NCI-H187 treated with DMSO at 0.1 percent for 48 hours (cell line): ENCODE measurements around the gene EGFLAM.

Experiments
- DNase-seq: peaks from one replicate; lab custom pipeline; 2025; lab: John Stamatoyannopoulos, UW

The EGFLAM gene

DNA sequence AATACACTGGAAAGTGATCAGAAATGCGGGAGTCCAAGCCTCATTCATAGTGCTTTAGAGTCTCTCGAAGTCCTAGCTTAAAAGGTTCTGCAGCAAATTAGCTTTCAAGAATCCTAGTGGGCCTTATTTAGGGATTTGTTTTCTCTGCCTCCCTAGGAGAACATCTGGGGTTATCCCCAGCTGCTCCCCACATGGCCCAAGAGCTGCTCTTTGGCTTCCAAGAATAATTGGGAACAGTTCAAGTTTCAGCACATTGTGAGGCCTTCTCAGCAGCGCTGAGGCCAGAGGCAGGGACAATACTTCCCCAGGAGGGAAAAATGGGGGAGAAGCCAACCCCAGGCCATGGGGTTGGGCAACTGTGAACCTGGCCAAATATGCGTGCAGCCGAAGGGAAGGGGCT, 189.4 kb downstream of the EGFLAM start:
- DNase-seq: no peak

DNA sequence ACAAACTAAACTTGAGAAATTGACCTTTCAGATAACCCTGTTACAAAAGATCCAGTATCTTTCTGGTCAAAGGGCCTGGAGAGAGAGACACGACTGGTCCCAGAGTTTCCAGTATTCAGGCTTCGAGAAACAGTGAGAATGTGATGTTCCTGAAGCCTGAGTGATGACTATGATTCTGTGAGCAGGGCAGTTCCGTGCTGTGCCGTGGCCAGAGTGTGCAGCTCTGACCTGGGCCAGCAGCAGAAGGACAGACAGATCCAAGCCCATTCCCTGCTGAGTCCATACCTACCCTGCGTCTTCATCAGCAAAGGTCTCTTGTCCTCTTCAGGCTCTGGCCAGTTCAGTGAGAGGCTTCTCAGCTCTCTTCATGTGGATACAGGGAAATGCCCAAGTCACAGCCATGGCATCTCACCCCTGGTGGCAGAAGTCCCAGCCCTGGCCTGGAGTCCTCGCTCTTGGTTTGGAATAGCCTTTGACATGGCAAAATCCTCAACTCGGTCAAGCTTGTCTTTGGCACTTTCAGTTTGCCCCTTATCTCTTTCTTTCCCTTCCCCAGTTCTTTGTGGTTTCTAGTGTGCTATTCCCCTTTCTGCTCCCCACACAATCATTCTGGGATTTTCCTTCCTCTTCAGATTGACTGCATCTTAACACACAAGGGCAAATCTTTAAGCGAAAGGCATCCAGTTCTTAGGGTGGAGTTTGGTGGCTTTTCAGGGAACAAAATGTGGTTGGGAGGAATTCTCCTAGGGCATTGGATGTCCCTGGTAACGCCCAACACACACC, 190.4 kb downstream of the EGFLAM start:
- no peak for DNase-seq

DNA sequence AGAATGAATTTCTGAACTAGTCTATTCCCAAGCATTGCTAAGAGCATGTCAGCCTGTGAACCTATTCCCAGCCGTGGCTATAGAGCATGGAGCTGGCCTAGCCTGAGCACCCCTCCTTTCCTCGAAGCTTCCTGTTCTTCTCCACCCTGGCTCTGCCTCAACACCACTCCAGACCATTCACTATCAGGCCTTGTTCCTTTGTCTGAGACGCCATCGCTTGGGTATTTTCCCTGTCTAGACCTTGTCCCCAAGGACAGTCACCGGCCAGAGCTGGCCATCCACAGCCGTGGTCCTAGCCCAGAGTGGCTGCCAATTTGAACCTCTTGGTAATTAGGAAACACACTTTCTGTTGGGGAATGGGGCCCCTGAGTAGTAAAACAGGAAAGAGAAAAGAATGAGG, 192.3 kb downstream of the EGFLAM start:
- DNase-seq: no peak

DNA sequence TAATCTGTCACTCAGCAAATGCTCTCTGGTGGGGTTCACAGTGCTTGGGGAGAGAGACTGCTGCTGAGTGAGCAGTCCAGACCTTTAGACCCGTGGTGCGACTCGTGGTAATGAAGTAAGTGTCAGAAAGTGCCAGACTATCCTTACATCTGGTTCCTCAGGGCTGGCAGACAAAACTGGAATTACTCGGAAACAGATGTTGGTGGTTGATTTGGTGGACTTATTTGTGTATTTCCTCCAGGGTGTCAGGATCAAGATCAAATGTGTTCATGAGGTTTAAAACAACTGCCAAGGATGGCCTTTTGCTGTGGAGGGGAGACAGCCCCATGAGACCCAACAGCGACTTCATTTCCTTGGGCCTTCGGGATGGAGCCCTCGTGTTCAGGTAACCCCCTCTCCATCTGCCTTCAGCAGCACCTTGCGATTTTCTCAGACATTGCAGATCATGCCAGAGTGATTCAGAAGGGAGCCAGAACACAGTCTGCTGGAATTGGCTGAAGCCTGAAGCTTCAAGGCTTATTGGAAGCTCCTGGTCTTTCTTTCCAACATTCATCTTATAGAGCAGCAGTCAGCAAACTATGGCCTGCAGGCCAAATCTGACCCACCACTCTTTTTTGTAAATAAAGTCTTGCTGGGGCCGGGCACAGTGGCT, 192.8 kb downstream of the EGFLAM start:
- DNase-seq: no peak

DNA sequence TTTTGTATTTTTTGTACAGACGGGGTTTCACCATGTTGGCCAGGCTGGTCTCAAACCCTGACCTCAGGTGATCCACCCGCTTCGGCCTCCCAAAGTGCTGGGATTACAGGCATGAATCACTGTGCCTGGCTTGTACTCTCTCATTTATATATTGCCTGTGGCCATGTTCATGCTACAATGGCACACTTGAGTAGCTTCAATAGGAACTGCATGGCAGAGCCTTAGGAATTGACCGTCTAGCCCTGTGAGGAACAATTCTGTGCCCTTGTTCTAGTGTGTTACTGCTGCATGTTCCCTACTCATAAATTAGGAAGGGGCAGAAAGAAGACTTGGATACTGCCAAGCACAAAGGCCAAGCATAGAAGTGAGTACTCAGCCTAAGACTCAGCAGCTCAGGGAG, 193.8 kb downstream of the EGFLAM start:
- no peak for DNase-seq

DNA sequence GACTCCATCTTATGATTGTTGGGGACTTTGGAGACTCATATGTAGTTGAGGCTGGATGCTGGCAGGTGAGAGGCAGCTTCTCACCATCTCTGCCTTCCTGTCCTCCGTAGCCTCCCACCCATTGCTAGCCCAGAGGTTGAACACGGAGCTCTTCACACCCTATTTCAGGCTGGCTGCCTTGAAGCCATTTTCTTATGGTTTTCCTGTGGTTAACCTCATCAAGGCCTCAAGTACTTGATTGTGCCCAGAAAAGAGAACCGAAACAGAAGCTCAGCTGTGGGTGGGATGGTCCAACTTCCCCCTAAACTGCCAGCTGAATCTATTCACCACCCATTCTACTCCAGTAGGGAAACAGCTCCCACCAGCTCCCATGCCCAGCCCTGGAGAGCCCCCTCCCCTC, 195.1 kb downstream of the EGFLAM start:
- no peak for DNase-seq

DNA sequence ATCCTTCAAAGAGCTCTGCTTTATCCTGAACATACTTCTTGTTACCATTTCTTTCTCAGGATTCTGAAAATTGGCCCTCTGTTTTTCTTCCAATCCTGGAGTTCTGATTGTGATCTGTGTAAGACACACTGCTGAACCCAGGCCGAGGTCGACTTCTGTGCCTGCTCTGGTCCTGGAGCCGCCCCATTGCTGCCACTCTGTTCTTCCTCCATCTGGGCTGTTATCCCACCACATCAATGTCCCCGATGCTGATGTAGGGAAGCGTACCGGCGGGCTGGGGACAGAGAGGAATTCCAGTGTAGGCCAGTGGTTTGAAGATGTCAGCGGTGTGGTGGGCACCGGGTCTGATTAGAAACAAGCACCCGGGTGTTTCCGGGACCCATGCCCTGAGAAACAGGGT, 195.6 kb downstream of the EGFLAM start:
- no peak for DNase-seq

DNA sequence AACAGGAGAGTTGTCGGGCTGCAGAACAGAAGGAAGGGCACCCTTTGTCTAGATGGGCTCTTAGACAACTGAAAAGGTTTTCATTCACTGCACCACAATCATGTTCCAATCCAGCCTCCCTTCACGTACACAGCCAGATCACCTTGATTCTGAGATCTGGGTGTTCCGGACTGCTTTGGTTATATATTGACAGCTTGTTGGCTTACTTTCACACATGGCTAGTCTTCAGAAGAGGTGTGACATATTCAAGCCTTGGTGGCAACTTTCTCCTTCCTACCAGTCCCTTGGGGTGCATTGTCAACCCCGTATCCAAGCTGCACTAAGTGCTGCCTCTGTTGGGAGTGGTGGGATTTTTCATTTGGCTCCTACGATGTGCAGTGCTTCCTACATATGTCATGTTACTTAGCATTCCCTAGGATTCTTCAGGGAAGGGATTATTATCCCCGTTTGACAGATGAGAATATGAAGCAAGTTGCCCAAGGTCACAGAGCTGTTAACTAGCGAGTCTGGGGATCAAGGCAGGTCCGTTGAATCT, 197.5 kb downstream of the EGFLAM start:
- DNase-seq: no peak

DNA sequence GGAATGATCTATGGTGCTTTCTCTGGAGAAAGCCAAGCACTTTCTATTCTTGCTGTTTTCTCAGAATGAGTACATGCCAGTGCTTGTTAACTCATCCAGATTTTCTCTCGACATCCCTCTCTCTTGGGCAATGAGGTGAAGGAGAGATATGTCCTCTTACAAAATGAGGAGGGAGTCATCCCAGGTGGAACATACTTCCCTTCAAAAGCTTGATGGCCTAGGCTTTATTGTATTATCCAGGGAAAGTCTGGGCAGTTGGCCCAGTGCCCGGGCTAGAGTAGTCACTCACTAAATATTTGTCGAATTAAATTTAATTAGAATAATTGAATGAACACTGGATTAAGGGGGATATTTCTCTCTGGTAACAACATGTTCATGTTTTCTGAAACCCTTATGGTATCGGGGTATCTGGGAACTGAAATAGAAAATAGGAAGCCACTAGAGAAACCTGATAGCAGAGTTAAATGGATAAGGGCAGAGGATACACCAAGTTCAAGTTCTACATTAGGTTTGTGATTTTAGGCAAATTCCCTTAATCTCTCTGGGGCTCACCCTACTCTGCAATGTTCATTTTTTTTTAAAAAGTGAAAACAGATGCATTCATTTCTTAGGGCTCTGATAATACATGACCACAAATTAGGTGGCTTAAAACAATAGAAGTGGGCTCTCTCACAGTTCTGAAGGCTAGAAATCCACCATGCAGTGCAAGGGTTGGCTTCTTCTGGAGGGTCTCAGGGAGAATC, 198.5 kb downstream of the EGFLAM start:
- no peak for DNase-seq

DNA sequence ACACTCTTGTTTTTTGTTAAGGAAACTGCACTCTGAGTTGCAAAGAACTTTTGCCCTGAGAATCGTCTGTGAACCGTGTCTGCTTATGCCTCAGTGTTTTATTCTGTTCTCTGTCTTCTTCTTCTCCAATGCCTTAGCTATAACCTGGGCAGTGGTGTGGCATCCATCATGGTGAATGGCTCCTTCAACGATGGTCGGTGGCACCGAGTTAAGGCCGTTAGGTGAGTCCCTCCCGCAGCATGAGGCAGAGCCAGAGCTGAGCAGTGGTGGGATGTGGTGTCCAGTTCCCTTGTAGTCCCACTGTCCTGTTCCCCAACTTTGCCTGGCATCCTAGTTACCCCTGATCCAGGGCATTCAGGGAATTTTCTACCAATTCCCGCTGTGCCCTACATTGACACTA, 199.8 kb downstream of the EGFLAM start:
- no peak for DNase-seq

DNA sequence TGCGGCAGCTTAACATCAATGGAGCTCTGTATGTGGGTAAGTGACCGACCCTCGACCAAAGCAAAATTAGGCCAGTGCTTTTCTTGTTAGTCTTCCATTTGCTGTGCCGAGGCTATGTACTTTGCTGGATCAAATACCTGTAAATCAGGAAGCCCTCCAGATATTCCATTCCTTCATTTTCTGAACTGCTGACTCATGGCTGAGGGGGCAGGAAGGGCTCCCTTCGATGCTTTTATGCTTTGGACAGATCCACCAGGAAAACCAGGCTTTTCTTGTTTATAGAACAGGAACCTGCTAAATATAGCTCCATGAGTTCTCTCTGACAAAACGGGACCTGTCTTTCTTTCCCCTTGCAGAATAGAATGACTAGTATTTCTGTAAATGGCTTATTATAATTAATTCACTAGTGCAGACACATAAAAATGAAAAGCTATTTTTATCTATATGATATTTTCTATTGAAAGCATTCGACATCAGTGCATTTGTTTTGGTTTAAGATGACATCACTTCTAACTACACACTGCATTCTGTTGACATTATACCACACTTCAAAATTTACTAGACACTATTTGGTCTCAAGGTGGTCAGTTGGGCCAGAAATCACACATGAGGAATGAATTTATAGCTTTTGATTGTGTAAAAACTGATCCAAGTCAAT, 204.7 kb downstream of the EGFLAM start:
- no peak for DNase-seq

DNA sequence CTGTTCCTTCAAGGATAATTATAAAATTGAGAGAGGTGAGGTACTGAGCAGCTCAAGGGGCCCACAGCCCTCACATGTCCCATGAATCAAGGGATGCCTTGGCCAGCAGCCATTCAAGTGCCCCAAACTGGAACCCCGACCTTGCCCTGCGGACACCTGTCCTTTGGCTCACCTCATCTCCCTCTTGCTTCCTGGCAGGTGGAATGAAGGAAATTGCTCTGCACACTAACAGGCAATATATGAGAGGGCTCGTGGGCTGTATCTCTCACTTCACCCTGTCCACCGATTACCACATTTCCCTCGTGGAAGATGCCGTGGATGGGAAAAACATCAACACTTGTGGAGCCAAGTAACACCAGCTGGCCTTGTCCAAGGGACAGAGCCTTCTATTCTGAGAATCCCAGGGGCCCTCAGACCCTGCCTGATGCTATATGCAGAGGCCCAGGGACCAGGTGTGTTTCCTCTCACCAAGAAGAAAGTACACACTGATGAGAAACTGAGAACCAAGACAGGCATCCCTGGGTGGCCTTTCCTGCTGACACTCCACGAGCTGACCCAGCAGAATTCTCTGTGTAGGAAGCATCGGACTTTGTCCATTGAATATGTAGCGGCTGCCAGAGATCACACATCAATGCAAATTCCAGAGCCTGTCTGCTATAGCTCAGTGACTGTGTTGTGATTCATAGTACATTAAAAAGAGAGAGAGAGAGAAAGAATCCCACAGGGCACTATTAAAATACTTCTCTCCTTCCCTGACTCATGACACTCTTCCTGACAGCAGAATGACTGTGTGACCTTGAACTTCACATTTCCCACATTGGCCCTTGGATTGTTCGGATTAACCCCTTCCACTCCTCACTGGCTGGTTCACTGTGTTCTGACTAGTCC, 205.5 kb downstream of the EGFLAM start:
- DNase-seq: no peak

DNA sequence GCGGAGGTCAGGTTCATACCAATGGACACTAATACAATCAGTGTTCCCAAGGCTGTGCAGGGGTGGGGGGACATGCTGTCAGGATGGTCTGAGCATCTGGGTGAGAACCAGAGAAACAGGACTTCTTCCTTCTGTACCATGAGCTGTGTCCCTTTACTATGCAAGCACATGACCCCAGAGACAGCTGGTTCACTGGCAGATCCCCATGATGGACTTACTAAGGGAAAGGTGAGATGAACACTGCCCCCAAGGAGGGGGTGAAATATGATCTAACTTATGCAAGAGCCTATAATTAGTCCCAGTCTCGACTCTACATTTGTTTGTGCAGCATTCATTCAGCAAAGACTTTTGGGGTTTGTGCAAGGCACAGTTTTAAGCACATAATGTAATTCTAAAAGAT, 206.7 kb downstream of the EGFLAM start:
- no peak for DNase-seq

DNA sequence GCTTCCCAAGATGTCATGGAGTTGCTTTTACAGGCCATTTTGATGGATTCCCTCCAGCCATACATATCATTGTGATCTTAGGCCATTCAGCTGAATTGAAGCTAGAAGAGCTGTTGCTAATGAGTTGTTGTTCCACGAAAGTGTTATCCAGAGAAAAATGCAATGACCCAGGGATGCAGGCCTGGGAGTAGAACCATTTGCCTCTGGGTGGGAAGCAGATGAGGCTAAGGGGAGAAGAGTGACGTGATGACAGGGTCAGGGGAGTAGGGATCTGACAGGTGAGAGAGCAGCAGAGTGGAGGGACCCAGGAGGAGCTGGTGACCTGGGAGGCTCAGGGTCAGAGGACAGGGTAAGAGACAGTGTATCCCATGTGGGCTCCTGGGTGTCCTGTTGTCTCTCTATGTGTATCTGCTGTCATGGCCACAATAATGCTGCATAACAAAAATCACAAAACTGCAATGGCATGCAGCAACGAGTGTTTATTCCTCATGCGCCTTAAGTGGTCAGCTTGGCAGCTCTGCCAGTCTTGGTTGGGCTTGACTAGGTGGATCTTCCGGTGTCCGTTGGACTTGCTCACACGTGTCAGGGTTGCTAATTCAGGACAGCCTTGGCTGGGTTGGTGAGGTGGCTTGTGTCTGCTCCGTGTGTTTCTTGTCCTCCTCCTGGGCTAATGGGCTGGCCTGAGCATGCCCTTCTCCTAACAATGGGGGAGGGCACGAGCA, 207.5 kb downstream of the EGFLAM start:
- DNase-seq: no peak

DNA sequence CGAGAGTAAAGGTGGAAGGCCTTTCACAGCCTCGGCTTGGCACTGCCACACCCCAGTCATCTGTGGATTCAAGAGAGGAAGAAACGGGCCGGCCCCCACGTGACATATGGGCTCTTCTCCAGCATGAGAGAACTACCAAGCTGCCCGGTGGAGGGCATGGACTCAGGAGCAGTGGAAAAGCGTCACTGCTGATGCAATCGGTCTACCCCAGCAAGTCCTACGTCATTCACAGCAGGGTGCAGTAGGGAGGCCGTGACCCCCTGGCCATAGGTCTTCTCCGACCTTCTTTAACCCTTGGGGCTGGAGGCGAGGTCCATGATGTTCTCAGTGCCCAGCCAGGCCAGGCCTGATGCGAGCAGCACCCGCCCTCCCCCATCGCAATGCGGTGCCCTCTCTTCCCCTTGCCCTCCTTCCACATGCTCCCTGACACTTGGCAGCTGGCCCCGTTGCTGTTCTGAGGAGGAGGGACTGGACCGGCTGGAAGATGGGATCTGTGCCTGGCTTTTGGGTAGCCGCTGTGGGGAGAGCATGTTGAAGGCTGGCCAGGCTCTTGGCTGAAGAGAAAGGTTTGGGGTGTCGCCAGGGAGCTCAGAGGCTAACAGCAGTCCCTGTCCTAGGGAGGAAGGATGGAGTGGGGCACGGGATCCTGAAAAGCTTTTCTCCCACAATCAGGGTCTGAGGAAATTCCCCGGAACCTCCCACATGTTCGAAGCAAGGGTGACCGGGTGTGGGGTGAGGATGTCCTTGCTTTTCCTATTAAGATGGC, 208.2 kb downstream of the EGFLAM start:
- no peak for DNase-seq

DNA sequence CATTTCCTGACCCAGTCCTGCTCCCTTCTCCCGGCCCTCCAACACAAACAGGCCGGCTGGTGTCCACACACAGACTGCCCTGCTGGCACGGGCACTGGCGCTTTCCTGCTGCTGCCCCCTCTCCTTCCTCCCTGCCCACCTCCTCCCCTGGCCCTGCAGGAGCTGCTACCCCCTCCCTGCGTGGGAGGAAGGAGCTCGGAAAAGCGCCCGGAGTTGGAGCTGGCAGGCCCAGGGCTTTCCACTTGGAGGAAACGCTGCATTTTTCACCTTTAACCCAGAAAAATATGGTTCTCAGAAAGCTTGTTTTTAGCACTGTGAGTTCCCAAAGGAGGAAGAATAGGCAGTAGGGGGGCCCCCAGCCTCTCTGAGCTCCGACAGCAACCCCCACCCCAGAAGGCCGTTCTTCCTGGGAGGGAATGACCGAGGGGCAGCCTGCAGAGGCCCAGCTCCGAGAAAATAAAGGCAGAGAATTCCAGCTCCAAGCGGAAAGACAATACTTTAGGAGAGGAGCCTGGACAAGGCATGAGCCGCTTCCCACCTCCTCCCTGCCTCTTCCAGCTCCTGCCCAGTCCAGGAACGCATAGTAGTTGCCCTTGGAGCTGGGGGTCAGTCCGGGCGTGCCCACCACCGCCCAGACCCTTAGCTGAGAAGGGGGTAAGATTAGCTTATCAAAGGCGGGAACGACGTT, 209.1 kb downstream of the EGFLAM start:
- DNase-seq: no peak

DNA sequence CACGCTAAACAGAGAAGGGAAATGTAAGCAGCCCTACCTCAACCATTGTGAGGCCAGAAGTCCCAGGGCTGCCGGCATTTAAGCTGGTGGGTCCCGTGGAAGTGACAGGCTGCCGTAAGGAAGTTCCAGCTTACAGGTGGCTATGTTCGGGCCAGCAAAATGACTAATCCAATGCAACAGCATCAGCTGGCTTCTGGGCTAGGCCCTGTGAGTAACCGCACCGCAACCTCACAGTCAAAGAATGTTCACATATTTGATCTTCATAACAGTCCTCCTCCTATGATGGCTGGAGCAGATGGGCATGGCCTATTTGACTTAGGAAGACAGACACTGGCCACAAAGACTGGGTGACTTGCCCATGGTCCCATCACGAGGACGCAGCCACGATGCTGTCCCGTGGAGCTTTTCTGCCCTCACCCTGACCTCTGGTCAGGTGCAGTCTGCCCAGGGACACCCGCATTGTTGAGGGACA, 209.9 kb downstream of the EGFLAM start:
- no peak for DNase-seq

DNA sequence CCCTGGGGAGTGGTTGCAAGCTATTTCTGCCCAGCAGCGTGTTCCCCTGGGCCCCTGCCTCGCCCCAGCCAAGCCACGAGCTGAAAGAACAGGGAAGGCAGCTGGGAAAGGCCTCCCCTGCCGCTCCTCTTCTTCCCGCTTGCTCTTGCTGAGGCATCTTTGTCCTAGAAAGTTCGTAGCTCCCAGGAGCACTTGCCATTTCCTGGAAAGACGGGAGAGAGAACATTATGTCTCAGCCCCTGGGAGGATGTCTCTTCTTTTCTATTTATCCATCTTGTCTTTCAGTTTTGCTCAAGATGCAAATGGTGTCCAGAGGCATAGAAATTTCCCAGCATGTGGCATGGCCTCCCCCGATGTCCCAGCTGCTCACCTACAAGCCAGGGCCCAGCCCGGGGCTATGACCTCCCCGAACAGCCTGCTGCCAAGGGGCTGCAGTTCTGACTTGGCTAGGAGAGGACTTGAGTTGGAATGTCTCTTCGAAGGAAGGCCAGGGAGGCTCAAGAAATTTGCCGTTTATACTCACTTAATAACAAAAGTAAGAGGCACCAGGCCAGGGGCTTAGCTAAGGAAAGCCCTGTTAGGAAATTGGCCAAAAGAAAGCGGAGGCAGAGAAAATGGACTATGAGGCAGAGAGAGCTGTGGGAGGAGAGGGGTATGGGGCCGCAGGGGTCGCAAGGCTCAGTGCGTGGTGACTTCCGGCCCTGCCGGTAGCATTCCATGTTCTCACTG, 210.8 kb downstream of the EGFLAM start:
- no peak for DNase-seq
